H9 (cell line): ENCODE data around the gene ITCH. TPM values are rescaled to one million over a fixed set of nuclear protein-coding genes. Genes with fewer than 3 reads are reported as not detected.

Experiments
- DNase-seq: peaks from one replicate; pipeline ENCODE4 v3.0.0-alpha.2; 2017
- H2AFZ ChIP-seq: one replicate; pipeline ENCODE4 v1.6.1; 2013; ENCODE audit warnings: mild to moderate bottlenecking, low read length, control low read depth, moderate library complexity
- H2AK5ac ChIP-seq: 2 replicates; pipeline ENCODE4 v1.6.1; 2013; ENCODE audit warnings: low read length, control low read depth, mixed read lengths; ENCODE audit not compliant: insufficient read length
- H2BK120ac ChIP-seq: one replicate; pipeline ENCODE4 v1.6.1; 2013; ENCODE audit warnings: low read depth, mild to moderate bottlenecking, low read length, control low read depth, inconsistent platforms; ENCODE audit not compliant: poor library complexity, severe bottlenecking
- H2BK12ac ChIP-seq: 2 replicates; pipeline ENCODE4 v1.6.1; 2013; ENCODE audit warnings: low read length, control low read depth, mixed read lengths, low read depth; ENCODE audit not compliant: insufficient read length
- H2BK15ac ChIP-seq: 2 replicates; pipeline ENCODE4 v1.6.1; 2013; ENCODE audit warnings: low read depth, low read length, control low read depth
- H2BK20ac ChIP-seq: one replicate; pipeline ENCODE4 v1.6.1; 2013; ENCODE audit warnings: low read depth, mild to moderate bottlenecking, low read length, control low read depth, inconsistent platforms; ENCODE audit not compliant: poor library complexity, severe bottlenecking
- H2BK5ac ChIP-seq: 2 replicates; pipeline ENCODE4 v1.6.1; 2013; ENCODE audit warnings: low read length, control low read depth, mixed read lengths; ENCODE audit not compliant: insufficient read length
- H3K14ac ChIP-seq: 2 replicates; pipeline ENCODE4 v1.6.1; 2013; ENCODE audit warnings: low read length, control low read depth; ENCODE audit not compliant: insufficient read depth
- H3K18ac ChIP-seq: 2 replicates; pipeline ENCODE4 v1.6.1; 2013; ENCODE audit warnings: low read depth, mild to moderate bottlenecking, mixed read lengths, low read length, control low read depth; ENCODE audit not compliant: insufficient read length
- H3K23ac ChIP-seq: 2 replicates; pipeline ENCODE4 v1.6.1; 2013; ENCODE audit warnings: low read length, control low read depth, mixed read lengths, low read depth; ENCODE audit not compliant: insufficient read length
- H3K23me2 ChIP-seq: 2 replicates; pipeline ENCODE4 v1.6.1; 2013; ENCODE audit warnings: low read depth, mild to moderate bottlenecking, mixed read lengths, low read length, control low read depth; ENCODE audit not compliant: insufficient read length, poor library complexity, severe bottlenecking
- H3K27ac ChIP-seq: 2 replicates; pipeline ENCODE4 v1.5.1; 2013; ENCODE audit warnings: low read length, control low read depth, mixed read lengths, low read depth; ENCODE audit not compliant: insufficient read length
- H3K27me3 ChIP-seq: 2 replicates; pipeline ENCODE4 v1.6.1; 2013; ENCODE audit warnings: low read length, control low read depth, inconsistent platforms; ENCODE audit not compliant: insufficient read depth
- H3K4ac ChIP-seq: 2 replicates; pipeline ENCODE4 v1.6.1; 2013; ENCODE audit warnings: low read depth, mild to moderate bottlenecking, control low read depth, inconsistent platforms, low read length, moderate library complexity
- H3K4me1 ChIP-seq: 2 replicates; pipeline ENCODE4 v1.6.1; 2013; ENCODE audit warnings: low read length, control low read depth, inconsistent platforms; ENCODE audit not compliant: insufficient read depth
- H3K4me2 ChIP-seq: 2 replicates; pipeline ENCODE4 v1.6.1; 2013; ENCODE audit warnings: low read length, control low read depth, mixed read lengths; ENCODE audit not compliant: insufficient read length, insufficient read depth
- H3K56ac ChIP-seq: 2 replicates; pipeline ENCODE4 v1.6.1; 2013; ENCODE audit warnings: low read depth, mild to moderate bottlenecking, mixed read lengths, low read length, control low read depth; ENCODE audit not compliant: insufficient read length
- H3K79me1 ChIP-seq: 2 replicates; pipeline ENCODE4 v1.6.1; 2013; ENCODE audit warnings: low read depth, mild to moderate bottlenecking, moderate library complexity, low read length, control low read depth, inconsistent platforms; ENCODE audit not compliant: insufficient read depth, poor library complexity, severe bottlenecking
- H3K79me2 ChIP-seq: 2 replicates; pipeline ENCODE4 v1.6.1; 2013; ENCODE audit warnings: low read length, control low read depth, inconsistent platforms; ENCODE audit not compliant: insufficient read depth
- H3K9ac ChIP-seq: 2 replicates; pipeline ENCODE4 v1.6.1; 2013; ENCODE audit warnings: low read length, control low read depth, mixed read lengths; ENCODE audit not compliant: insufficient read length; ENCODE audit errors: extremely low read depth
- H3K9me3 ChIP-seq: one replicate; pipeline ENCODE4 v1.6.1; 2013; ENCODE audit warnings: low read depth, low read length, inconsistent platforms; ENCODE audit not compliant: control insufficient read depth
- H3T11ph ChIP-seq: one replicate; pipeline ENCODE4 v1.6.1; 2013; ENCODE audit warnings: mild to moderate bottlenecking, low read length, control low read depth, inconsistent platforms
- H4K20me1 ChIP-seq: one replicate; pipeline ENCODE4 v1.6.1; 2013; ENCODE audit not compliant: control insufficient read depth, insufficient read length, insufficient read depth
- H4K5ac ChIP-seq: 2 replicates; pipeline ENCODE4 v1.6.1; 2013; ENCODE audit warnings: low read depth, mild to moderate bottlenecking, mixed read lengths, low read length, control low read depth; ENCODE audit not compliant: insufficient read length
- H4K8ac ChIP-seq: replicated peaks from 2 replicates; pipeline ENCODE4 v1.6.1; 2013; ENCODE audit warnings: low read length, control low read depth, mixed read lengths, low read depth; ENCODE audit not compliant: insufficient read length
- H4K91ac ChIP-seq: 2 replicates; pipeline ENCODE4 v1.6.1; 2013; ENCODE audit warnings: low read depth, mild to moderate bottlenecking, moderate library complexity, mixed read lengths, low read length, control low read depth; ENCODE audit not compliant: insufficient read length
- H3K27ac Mint-ChIP-seq, 3 experiments: 2 replicates in 2 of 3; 3 replicates in 1 of 3; pipeline ENCODE4 v1.8.0; 2020 to 2021; ENCODE audit warnings: mixed read lengths in 3 of 3, mild to moderate bottlenecking in 1 of 3, moderate library complexity in 1 of 3
- H3K27me3 Mint-ChIP-seq: 2 replicates; pipeline ENCODE4 v1.8.0; 2021; ENCODE audit warnings: low read depth, mild to moderate bottlenecking, moderate library complexity, mixed read lengths
- H3K36me3 Mint-ChIP-seq, 3 experiments: 2 replicates in 2 of 3; 3 replicates in 1 of 3; pipeline ENCODE4 v1.8.0; 2020 to 2021; ENCODE audit warnings: low read depth in 3 of 3, mixed read lengths in 3 of 3; ENCODE audit not compliant: insufficient read depth in 1 of 3
- H3K4me1 Mint-ChIP-seq, 2 experiments: 2 replicates each; pipeline ENCODE4 v1.8.0; 2020; ENCODE audit warnings: mixed read lengths in 2 of 2
- H3K4me3 Mint-ChIP-seq, 2 experiments: 2 replicates in 1 of 2; 3 replicates in 1 of 2; pipeline ENCODE4 v1.8.0; 2020 to 2021; ENCODE audit warnings: mild to moderate bottlenecking in 2 of 2, mixed read lengths in 2 of 2, moderate library complexity in 1 of 2
- H3K9me3 Mint-ChIP-seq, 2 experiments: 2 replicates in 1 of 2; 3 replicates in 1 of 2; pipeline ENCODE4 v1.8.0; 2020; ENCODE audit warnings: mild to moderate bottlenecking in 2 of 2, mixed read lengths in 2 of 2, moderate library complexity in 1 of 2
- CTCF ChIP-seq: fragments of 200-600 bp; sonication (generic); conservative IDR thresholded peaks from 3 replicates; pipeline ENCODE4 v1.8.0; 2021; ENCODE audit warnings: antibody characterized with exemption, mild to moderate bottlenecking
- WGBS: extraction: QIAGEN DNeasy Blood & Tissue Kit; methylation state at CpG from one replicate; pipeline ENCODE4 v1.1.7; 2013; ENCODE audit warnings: missing lambda C conversion rate, low lambda C conversion rate, mixed read lengths; ENCODE audit not compliant: insufficient read length; ENCODE audit errors: extremely low coverage; 5-methylcytosine and 5-hydroxymethylcytosine counted together
- total RNA-seq: library from RNA; stranded (reverse); gene quantifications from 2 replicates; pipeline ENCODE4 v1.2.1, GENCODE V29; 2021

ITCH gene
- total RNA-seq, 1 experiment from 2014 or later, result 55.9 TPM

GRCh38 chr20:34530342-34530741 lies 167.3 kb downstream of the ITCH start:
- H3K27me3 Mint-ChIP-seq, result no peaks in the 10 kb centered on the region
- no peak overlapping the region for H4K91ac ChIP-seq
- H4K5ac ChIP-seq, result no peak overlapping the region
- no peak overlapping the region for H4K8ac ChIP-seq
- no peak overlapping the region for H2BK120ac ChIP-seq
- H3K14ac ChIP-seq, result no peak overlapping the region
- no peak overlapping the region for H2BK15ac ChIP-seq
- WGBS, result no CpG with 5 or more reads among the region's 5 CpGs
- no peaks in the 10 kb centered on the region for H3K79me1 ChIP-seq
- H2AK5ac ChIP-seq, result no peak overlapping the region
- H3K36me3 Mint-ChIP-seq, result peaks cover 21 to 82% (median 61%) of the 10 kb centered on the region in 3 experiments; a peak in 6 of 7 replicates
- no peak overlapping the region for H3K23ac ChIP-seq
- H3K4ac ChIP-seq, result no peak overlapping the region
- H3K4me1 Mint-ChIP-seq, result no peaks in the 10 kb centered on the region
- no peak overlapping the region for H3K18ac ChIP-seq
- H3K27ac Mint-ChIP-seq, result no peak overlapping the region
- H3K27ac ChIP-seq, result no peak overlapping the region
- H3K4me1 ChIP-seq, result no peaks in the 10 kb centered on the region
- TF ChIP-seq CTCF, result no peak
- H4K20me1 ChIP-seq, result no peaks in the 10 kb centered on the region
- H3K9ac ChIP-seq, result no peak overlapping the region
- no peak overlapping the region for H2AFZ ChIP-seq
- H2BK12ac ChIP-seq, result no peak overlapping the region
- H3T11ph ChIP-seq, result no peak overlapping the region
- H3K79me2 ChIP-seq, result no peaks in the 10 kb centered on the region
- H3K27me3 ChIP-seq, result no peaks in the 10 kb centered on the region
- no peaks in the 10 kb centered on the region for H3K23me2 ChIP-seq
- no peak overlapping the region for H2BK5ac ChIP-seq
- H3K4me3 Mint-ChIP-seq, result no peak overlapping the region
- no peak overlapping the region for H2BK20ac ChIP-seq
- H3K9me3 Mint-ChIP-seq, result no peaks in the 10 kb centered on the region
- H3K56ac ChIP-seq, result no peak overlapping the region
- no peaks in the 10 kb centered on the region for H3K9me3 ChIP-seq
- no peak overlapping the region for H3K4me2 ChIP-seq
- no peak for DNase-seq
